Muscle layer of duodenum (tissue), 2 donors: Measurements from ENCODE around the gene SUSD3.

Source experiments
- H3K27ac ChIP-seq: one replicate; pipeline ENCODE4 v1.7.0; 2013; ENCODE audit warnings: mild to moderate bottlenecking, low read length
- H3K27me3 ChIP-seq: one replicate; pipeline ENCODE4 v1.7.0; 2013; ENCODE audit warnings: low read depth, mild to moderate bottlenecking, control low read depth, low read length
- H3K36me3 ChIP-seq, 2 donors: one replicate each; pipeline ENCODE4 v1.7.0; 2013; ENCODE audit warnings: low read length in 2 of 2, control low read depth in 1 of 2, mild to moderate bottlenecking in 1 of 2; ENCODE audit not compliant: insufficient read depth in 2 of 2, control insufficient read depth in 1 of 2
- H3K4me1 ChIP-seq, 2 donors: one replicate each; pipeline ENCODE4 v1.7.0; 2013; ENCODE audit warnings: low read length in 2 of 2, mild to moderate bottlenecking in 2 of 2, control low read depth in 1 of 2, moderate library complexity in 1 of 2; ENCODE audit not compliant: insufficient read depth in 2 of 2, control insufficient read depth in 1 of 2
- H3K4me3 ChIP-seq, 2 donors: one replicate each; pipeline ENCODE4 v1.7.0; 2013; ENCODE audit warnings: low read length in 2 of 2, low read depth in 1 of 2, mild to moderate bottlenecking in 1 of 2
- H3K9me3 ChIP-seq, 2 donors: one replicate each; pipeline ENCODE4 v1.7.0; 2013; ENCODE audit warnings: low read length in 2 of 2, control low read depth in 1 of 2, mild to moderate bottlenecking in 1 of 2; ENCODE audit not compliant: control insufficient read depth in 1 of 2
- donor health status: healthy.

Gene SUSD3

DNA sequence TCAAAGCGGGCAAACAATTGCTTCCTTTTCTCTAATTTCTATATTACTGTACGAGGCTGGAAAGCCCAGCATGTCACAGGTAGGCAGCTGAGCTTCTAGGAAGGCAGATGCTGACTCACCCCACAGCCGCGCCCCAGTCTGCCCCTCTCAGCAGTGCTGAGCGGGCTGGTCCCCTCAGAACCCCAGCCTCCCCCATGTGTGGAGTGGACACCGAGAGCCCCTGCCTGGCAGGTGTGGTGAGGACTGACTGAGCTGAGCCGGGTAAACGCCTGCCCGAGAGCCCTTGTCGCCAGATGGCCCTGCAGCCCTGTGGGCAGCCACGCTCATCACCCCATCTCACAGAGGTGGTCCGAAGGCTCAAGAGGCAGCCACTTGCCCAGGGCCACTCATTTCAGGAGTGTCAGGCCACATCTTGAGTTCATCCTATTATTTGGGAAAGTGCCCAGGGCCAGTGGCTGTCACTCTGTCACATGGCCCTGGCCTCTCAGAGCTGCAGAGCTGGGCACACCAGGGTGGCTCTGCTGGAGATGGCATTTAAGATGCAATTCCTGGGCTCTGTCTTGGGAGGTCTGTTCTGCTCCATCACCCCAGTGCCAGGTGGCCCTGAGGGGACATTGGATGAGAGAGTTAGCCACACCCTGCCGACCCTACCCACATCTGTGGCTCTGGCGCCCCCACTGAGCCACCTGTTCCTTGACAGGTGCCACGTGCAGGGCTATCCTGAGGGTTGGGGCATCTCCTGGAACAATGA, 50.0 kb downstream of the SUSD3 start:
- Histone ChIP-seq H3K4me1 (no peaks in the 10 kb centered on the region), H3K9me3 (peaks cover 0 to 7% of the 10 kb centered on the region in 2 donors), H3K27me3 (no peaks in the 10 kb centered on the region), H3K27ac (no peak overlapping the region), H3K36me3 (peaks cover 4 to 41% of the 10 kb centered on the region in 2 donors), H3K4me3 (no peak overlapping the region)

DNA sequence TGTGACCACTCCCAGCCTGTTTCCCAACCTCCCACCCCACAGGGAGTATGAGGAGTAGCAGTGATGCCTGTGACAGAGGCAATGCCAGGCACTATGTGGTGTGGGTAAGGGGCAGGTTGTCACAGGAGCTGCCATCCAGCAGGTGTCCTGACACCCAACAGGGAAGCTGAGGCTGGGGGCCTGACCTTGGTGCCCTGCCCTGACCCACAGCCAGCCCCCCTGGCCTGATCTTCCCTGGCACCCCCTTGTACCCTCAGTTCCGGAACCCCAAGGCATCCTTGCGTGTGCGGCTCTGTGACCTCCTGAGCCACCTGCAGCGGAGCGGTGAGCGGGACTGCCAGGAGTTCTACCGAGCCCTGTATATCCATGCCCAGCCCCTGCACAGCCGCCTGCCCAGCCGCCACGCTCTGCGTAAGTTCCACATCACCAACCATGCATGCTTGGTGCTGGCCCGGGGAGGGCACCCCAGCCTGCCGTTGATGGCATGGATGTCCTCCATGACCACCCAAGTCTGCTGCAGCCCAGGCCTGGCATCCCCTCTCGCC, 51.9 kb downstream of the SUSD3 start:
- Histone ChIP-seq H3K27me3 (no peaks in the 10 kb centered on the region), H3K27ac (no peak overlapping the region), H3K9me3 (no peaks in the 10 kb centered on the region), H3K36me3 (peaks cover 7 to 46% of the 10 kb centered on the region in 2 donors), H3K4me3 (no peak overlapping the region), H3K4me1 (no peaks in the 10 kb centered on the region)

GRCh38 chr9:93111001-93111370, 52.5 kb downstream of the SUSD3 start:
- Histone ChIP-seq H3K27me3 (no peaks in the 10 kb centered on the region), H3K4me1 (no peaks in the 10 kb centered on the region), H3K9me3 (no peaks in the 10 kb centered on the region), H3K4me3 (no peak overlapping the region), H3K27ac (no peak overlapping the region), H3K36me3 (peaks cover 7 to 46% of the 10 kb centered on the region in 2 donors)

GRCh38 chr9:93111371-93112115, 53.0 kb downstream of the SUSD3 start:
- Histone ChIP-seq H3K4me1 (no peaks in the 10 kb centered on the region), H3K36me3 (peaks cover 7 to 46% of the 10 kb centered on the region in 2 donors), H3K27ac (no peak overlapping the region), H3K9me3 (no peaks in the 10 kb centered on the region), H3K4me3 (no peak overlapping the region), H3K27me3 (no peaks in the 10 kb centered on the region)

GRCh38 chr9:93112116-93112863, 53.8 kb downstream of the SUSD3 start:
- Histone ChIP-seq H3K27me3 (no peaks in the 10 kb centered on the region), H3K36me3 (peaks cover 7 to 46% of the 10 kb centered on the region in 2 donors), H3K4me3 (no peak overlapping the region), H3K4me1 (no peaks in the 10 kb centered on the region), H3K27ac (no peak overlapping the region), H3K9me3 (no peaks in the 10 kb centered on the region)

DNA sequence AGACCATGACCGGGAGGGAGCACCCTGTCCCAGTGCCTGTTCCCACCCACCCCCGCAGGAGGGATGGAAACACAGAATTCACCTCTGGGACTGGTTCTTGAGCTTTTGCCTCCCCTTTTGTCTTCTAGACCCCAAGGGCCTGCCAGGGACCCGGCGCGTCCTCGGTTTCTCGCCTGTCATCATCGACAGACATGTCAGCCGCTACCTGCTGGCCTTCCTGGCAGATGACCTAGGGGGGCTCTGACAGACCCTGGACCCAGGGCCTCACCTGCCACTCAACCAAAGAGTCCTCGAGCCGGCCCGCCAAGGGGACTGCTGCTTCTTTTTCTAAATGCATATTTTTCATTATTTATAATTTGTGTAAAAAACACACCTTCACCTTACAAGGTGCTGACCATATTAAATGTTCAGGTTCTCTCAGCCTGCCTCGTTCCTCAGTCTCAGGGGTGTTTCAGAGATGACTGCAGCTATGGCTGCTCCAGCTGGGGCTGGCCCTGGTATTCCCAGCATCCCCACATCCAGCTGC, 54.4 kb downstream of the SUSD3 start:
- Histone ChIP-seq H3K27ac (no peak overlapping the region), H3K36me3 (peaks cover 7 to 44% of the 10 kb centered on the region in 2 donors), H3K9me3 (no peaks in the 10 kb centered on the region), H3K4me1 (no peaks in the 10 kb centered on the region), H3K4me3 (no peak overlapping the region), H3K27me3 (no peaks in the 10 kb centered on the region)

GRCh38 chr9:93114169-93114983, 55.9 kb downstream of the SUSD3 start:
- Histone ChIP-seq H3K4me3 (no peak overlapping the region), H3K4me1 (peaks cover under 1 to 2% of the 10 kb centered on the region in 2 donors), H3K27me3 (no peaks in the 10 kb centered on the region), H3K27ac (no peak overlapping the region), H3K36me3 (peaks cover 7 to 36% of the 10 kb centered on the region in 2 donors), H3K9me3 (no peaks in the 10 kb centered on the region)

- Histone ChIP-seq H3K27ac (no peak overlapping the region), H3K4me1 (peaks cover 4 to 7% of the 10 kb centered on the region in 2 donors), H3K4me3 (no peak overlapping the region), H3K36me3 (peaks cover 7 to 36% of the 10 kb centered on the region in 2 donors), H3K9me3 (no peaks in the 10 kb centered on the region), H3K27me3 (no peaks in the 10 kb centered on the region)
Observed at GRCh38 chr9:93114984-93115335, 56.5 kb downstream of the SUSD3 start.

GRCh38 chr9:93115486-93116071, 57.1 kb downstream of the SUSD3 start:
- H3K27ac ChIP-seq = no peak overlapping the region
- H3K9me3 ChIP-seq = no peaks in the 10 kb centered on the region
- no peak overlapping the region for H3K4me3 ChIP-seq
- H3K4me1 ChIP-seq = peaks cover 9 to 14% of the 10 kb centered on the region in 2 donors
- H3K36me3 ChIP-seq = peaks cover 7 to 32% of the 10 kb centered on the region in 2 donors
- H3K27me3 ChIP-seq = no peaks in the 10 kb centered on the region
